22Rv1 (cell line): ENCODE results near the gene LIMCH1.

Experiments used
- H3K27ac ChIP-seq: fragments of 450-650 bp; 2 replicates; pipeline ENCODE4 v1.5.1; 2017
- ZFX ChIP-seq: fragments of 450-650 bp; IDR thresholded peaks from 2 replicates; pipeline ENCODE4 v1.6.1; 2017; ENCODE audit warnings: antibody characterized with exemption, borderline replicate concordance
- TF ChIP-seq, protein P1 (sequence below): fragments of 450-650 bp; IDR thresholded peaks from 2 replicates; pipeline ENCODE4 v1.5.1; 2017; ENCODE audit warnings: mild to moderate bottlenecking

The LIMCH1 gene

DNA sequence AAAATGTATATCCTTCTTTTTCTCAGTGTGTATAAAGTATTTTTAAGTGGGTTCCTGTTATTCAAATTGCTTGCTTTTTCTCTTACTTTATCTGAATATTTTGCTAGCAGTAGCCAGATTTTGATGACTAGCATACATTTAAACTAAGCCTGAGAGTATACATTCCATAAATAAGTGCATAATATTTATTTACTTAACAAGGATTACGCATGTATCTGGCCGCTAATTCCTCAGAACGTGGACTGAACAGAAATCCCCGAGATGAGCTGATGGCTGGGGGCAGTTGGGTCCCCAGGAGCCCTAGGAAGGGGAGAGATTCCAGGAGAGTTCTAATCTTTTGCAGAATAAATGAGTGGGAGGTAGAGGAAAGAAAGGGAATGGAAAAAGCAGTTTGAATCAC is 119.6 kb downstream of the LIMCH1 start:
- H3K27ac ChIP-seq: peak overlapping the region; percentile 31; the same call in 1 of the 2 replicates
- TF ChIP-seq, protein P1, sequence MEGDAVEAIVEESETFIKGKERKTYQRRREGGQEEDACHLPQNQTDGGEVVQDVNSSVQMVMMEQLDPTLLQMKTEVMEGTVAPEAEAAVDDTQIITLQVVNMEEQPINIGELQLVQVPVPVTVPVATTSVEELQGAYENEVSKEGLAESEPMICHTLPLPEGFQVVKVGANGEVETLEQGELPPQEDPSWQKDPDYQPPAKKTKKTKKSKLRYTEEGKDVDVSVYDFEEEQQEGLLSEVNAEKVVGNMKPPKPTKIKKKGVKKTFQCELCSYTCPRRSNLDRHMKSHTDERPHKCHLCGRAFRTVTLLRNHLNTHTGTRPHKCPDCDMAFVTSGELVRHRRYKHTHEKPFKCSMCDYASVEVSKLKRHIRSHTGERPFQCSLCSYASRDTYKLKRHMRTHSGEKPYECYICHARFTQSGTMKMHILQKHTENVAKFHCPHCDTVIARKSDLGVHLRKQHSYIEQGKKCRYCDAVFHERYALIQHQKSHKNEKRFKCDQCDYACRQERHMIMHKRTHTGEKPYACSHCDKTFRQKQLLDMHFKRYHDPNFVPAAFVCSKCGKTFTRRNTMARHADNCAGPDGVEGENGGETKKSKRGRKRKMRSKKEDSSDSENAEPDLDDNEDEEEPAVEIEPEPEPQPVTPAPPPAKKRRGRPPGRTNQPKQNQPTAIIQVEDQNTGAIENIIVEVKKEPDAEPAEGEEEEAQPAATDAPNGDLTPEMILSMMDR: no peak
- TF ChIP-seq ZFX: no peak

DNA sequence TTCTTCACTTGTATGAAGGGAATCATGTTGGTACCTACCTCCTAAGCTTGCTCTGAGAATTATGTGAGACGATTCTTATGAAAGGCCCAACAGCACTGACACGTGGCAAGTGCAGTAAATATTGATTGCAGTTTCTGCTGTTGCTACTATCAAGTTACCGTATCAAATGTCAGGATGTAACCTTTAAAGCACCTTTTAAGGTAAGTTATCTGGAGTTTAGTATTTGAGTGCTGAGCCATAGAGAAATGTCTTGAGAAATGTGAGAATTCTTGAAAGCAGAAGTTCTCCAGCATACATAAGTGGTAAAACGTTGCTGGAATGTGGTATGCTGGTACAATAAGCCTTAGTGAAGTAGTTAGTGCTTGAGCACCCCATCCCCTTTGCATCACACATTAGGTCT is 120.2 kb downstream of the LIMCH1 start:
- peak overlapping the region; percentile 31 for H3K27ac ChIP-seq

DNA sequence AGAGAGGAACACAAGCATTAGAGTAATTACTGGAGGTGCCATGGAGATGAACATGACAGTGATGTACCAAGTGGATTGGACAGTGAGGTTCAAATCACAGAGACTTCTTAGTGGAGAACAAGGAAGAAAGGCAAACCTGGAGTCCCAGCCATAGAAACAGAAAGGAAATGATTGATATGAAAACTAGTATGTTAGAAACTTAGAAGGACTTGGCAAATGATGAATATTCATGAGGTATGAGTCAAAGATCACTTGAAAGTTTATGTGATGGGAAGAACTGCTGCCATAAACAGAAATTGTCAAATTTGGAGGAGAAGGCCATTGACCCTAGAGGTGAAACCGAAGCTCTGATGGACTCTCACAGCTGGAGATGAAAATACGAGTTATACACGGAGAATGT is 122.4 kb downstream of the LIMCH1 start:
- H3K27ac ChIP-seq: peak overlapping the region; percentile 43; the same call in 1 of the 2 replicates
- TF ChIP-seq, protein P1: no peak
- no peak for TF ChIP-seq ZFX

More for the DNA sequence above, 120.2 kb downstream of the LIMCH1 start:
- no peak for TF ChIP-seq ZFX
- TF ChIP-seq, protein P1: peak; percentile 5; the same call in 1 of the 2 replicates

DNA sequence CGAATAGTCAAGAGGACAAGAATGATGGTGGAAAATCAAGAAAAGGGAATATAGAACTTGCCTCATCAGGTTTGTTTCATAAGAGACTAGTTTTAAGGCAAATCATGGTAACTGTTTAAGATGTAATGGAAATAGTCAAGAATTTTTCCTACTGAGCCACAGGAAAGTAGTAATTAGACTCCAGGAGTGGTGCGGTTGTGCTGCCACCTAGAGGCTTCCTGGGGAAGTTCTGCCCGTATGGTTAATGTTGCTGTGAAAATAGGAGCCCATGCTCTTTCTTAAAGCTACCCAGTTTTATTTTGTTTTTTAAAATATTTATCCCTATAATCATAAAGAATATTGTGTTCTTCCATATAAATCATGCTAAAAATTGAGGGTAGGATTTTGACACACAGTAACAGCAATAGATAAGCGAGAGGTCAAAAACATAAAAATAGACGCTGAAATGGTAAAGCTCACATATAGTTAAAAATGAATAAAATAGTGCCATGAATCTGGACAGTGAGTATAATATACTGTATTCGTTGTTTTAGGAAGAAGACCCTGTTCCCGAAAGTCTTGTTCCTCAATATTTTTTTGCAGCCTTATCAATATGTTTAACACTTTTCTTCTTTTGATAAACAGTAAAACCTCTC is 123.6 kb downstream of the LIMCH1 start:
- peak overlapping the region; percentile 43; the same call in 1 of the 2 replicates for H3K27ac ChIP-seq
- TF ChIP-seq, protein P1: peak; percentile 95
- no peak for TF ChIP-seq ZFX

DNA sequence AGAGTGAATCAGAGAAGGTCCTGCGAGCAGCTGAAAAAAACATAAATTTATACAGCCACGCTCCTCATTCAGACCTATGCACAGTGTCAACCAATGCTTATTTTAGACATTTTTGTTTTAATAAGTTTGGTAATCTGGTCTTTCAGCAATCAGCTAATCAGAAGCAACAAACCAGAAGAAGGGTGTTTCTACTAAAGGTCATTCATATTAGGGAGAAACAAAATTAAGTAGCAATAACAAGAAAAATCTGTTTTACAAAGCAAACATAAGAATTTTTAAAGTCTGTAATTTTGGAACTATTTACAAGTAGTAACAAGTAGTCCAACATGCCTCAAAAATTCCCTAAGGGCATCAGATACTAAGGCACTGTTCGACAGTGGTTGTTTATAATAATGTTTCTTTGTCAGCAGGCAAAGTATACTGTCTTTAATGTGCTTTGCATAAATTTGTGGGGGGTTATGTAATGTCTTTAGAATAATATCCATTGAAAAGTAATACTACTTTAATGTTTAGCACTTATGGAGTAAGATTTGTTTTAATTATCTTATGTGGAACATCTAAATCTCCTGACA is 127.8 kb downstream of the LIMCH1 start:
- no peak for TF ChIP-seq ZFX
- TF ChIP-seq, protein P1: no peak

DNA sequence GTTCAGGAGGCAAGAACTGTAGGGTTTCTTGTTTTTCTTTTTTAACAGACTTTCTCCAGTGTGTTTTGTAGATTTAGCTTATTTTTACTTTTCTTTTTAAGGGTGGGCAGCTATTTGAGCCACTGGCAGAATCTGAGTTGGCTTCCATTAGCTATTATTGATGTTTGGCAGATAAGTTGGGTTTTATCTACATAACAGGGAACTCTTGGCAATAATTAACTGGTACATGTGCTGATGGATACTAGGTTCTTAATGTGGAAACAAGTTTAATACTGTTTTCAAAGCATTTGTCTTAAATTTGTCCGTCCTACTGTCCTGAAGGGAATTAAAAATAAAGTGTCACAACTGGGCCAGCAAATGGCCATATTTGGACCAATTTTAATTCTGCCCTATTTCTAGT is 130.1 kb downstream of the LIMCH1 start:
- TF ChIP-seq ZFX: no peak
- TF ChIP-seq, protein P1: no peak
- H3K27ac ChIP-seq: no peak overlapping the region

More for the DNA sequence above, 127.8 kb downstream of the LIMCH1 start:
- H3K27ac ChIP-seq: no peak overlapping the region

DNA sequence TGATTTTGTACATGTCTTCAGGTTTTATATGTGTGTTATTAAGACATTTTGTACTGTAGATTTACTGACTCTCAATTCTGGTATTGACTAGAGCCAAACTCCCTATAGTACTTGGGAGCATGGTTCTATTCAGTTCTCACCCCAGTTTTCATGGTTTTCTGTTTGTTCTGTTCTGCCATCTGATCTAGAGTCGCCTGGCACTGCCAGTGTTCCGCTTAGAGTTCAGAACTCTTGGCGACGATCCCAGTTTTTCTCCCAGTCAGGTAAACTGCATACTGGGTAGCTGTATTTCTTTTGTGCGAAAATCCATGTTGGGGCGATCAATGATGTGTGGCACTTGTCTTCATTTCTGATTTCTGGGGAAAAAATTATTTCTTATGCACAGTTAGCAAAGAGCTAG is 132.6 kb downstream of the LIMCH1 start:
- no peak overlapping the region for H3K27ac ChIP-seq
- TF ChIP-seq, protein P1: no peak
- no peak for TF ChIP-seq ZFX
